Erythroblast (primary cell): ENCODE data around the gene DNAH11.

Experiments used
- GATA1 ChIP-seq: IDR thresholded peaks from 2 replicates; pipeline ENCODE4 v1.6.1; 2011; ENCODE audit warnings: low read depth, mild to moderate bottlenecking, control low read depth, low read length, moderate library complexity
- POLR2A ChIP-seq: IDR thresholded peaks from 2 replicates; pipeline ENCODE4 v1.6.1; 2011; ENCODE audit warnings: mild to moderate bottlenecking, low read length

DNA sequence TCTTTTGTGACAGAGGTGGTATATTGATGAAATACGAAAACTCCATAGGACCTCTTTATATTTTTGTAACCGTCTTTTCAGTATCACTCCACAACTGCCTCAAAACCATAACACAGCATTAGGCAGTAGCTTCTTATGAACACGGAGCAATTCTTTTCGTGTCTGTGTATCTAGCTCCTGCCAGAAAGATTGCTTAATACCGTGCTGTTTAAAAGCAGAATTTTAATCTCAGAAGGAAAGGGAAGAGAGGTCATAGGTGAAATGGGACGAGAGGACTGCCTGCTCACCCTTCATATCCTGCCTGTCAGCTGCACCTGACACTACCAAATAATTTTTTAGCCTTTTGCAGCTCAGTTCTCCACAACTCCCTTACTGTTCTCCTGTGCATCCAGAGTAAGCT, 200.7 kb downstream of the DNAH11 start:
- TF ChIP-seq POLR2A (no peak), GATA1 (no peak)
